ENCODE data around the gene TKFC.

DNA sequence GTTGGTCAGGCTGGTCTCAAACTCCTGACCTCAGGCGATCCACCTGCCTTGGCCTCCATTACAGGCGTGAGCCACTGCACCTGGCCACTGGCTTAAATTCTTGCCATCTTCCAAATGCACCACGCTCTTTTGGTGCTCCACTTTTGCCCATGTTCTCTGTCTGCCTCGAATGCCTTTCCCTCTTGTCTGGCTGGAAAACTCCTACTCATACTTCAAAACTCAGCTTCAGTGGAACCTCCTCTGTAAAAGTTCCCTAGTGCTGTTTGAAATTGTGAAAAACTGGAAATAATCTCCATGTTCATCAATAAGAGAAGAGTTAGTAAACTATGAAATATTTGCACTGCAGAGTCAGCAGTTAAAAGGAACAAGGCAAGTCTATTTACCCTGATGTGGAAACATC, 49.4 kb upstream of the TKFC start:
- TF ChIP-seq EZH2phosphoT487 (IDR thresholded peaks at IDR 0.05; ENCODE audit: insufficient read depth, low read depth) = no peak
- TF ChIP-seq EZH2 (IDR thresholded peaks at IDR 0.05; ENCODE audit: insufficient read depth, poor library complexity, severe bottlenecking) = no peak
